Transverse colon (tissue), 3 donors: ENCODE data around the gene DNAH2.
A peak's percentile ranks its signal among the peaks of the same experiment; 100 is the strongest.

Experiments
- EP300 ChIP-seq: sonication (generic); formaldehyde crosslinking; IDR thresholded peaks from one replicate; pipeline ENCODE4 v1.6.1; 2017; ENCODE audit warnings: antibody characterized with exemption, low read depth
- POLR2A ChIP-seq: fragments of 450-650 bp; IDR thresholded peaks from one replicate; pipeline ENCODE4 v1.6.1; 2016; ENCODE audit warnings: antibody characterized with exemption, mild to moderate bottlenecking, moderate library complexity
- TF ChIP-seq, protein P1 (sequence below), 5 experiments: fragments of 200-600 bp in 3 of 5; fragments of 450-650 bp in 2 of 5; sonication (generic) in 3 of 5; IDR thresholded peaks; 1 replicate in 2 of 5; 2 replicates in 3 of 5; pipeline ENCODE4 v1.5.1; 2016 to 2017; ENCODE audit warnings: antibody characterized with exemption in 5 of 5, inconsistent platforms in 3 of 5, mild to moderate bottlenecking in 2 of 5, moderate library complexity in 1 of 5

DNA sequence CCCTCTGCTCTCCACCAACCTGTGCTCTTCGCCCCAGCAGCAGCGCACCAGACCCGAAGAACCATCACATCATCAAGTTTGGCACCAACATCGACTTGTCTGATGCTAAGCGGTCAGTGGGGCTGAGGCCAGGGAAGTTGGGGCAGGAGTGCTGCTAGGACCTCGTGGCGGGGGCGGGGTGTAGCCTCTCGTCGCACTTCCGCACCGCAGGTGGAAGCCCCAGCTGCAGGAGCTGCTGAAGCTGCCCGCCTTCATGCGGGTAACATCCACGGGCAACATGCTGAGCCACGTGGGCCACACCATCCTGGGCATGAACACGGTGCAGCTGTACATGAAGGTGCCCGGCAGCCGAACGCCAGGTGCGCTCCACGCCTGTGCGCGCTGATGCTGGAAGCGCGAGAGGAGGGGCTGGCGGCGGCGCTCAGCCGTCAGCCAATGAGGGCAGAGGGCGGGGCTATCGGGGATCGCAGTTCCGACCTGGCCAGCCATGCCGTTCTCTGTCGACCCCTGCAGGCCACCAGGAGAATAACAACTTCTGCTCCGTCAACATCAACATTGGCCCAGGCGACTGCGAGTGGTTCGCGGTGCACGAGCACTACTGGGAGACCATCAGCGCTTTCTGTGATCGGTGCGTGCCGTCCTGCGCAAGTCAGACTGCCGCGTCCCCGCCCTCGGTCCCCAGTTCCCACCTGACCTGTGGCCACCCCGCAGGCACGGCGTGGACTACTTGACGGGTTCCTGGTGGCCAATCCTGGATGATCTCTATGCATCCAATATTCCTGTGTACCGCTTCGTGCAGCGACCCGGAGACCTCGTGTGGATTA is 134.1 kb downstream of the DNAH2 start:
- TF ChIP-seq, protein P1, sequence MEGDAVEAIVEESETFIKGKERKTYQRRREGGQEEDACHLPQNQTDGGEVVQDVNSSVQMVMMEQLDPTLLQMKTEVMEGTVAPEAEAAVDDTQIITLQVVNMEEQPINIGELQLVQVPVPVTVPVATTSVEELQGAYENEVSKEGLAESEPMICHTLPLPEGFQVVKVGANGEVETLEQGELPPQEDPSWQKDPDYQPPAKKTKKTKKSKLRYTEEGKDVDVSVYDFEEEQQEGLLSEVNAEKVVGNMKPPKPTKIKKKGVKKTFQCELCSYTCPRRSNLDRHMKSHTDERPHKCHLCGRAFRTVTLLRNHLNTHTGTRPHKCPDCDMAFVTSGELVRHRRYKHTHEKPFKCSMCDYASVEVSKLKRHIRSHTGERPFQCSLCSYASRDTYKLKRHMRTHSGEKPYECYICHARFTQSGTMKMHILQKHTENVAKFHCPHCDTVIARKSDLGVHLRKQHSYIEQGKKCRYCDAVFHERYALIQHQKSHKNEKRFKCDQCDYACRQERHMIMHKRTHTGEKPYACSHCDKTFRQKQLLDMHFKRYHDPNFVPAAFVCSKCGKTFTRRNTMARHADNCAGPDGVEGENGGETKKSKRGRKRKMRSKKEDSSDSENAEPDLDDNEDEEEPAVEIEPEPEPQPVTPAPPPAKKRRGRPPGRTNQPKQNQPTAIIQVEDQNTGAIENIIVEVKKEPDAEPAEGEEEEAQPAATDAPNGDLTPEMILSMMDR (IDR thresholded peaks at IDR 0.05): peak; percentile 98 to 100 (median 98)
- TF ChIP-seq EP300 (no peak), POLR2A (no peak)
